DND-41 (cell line): ENCODE measurements around the gene OR6K3.

Experiments
- ATAC-seq: fragments of 200-7000 bp; cut with Tn5 transposase; 3 replicates; pipeline ENCODE4 v1.9.1; 2021; ENCODE audit warnings: low read depth; ENCODE audit not compliant: insufficient read depth
- DNase-seq: peaks from one replicate; pipeline ENCODE4 v3.0.0-alpha.2; 2020
- H2AFZ ChIP-seq: 2 replicates; pipeline ENCODE4 v1.6.0; 2012; ENCODE audit warnings: low read depth, low read length
- H3K27ac ChIP-seq: 2 replicates; pipeline ENCODE4 v1.5.1; 2012; ENCODE audit warnings: low read length, inconsistent platforms
- H3K27me3 ChIP-seq: fragments of 200-600 bp; sonication (generic); 2 replicates; pipeline ENCODE4 v1.6.0; 2012; ENCODE audit warnings: low read length, mild to moderate bottlenecking, inconsistent platforms; ENCODE audit not compliant: insufficient read depth, poor library complexity
- H3K36me3 ChIP-seq: 2 replicates; pipeline ENCODE4 v1.5.1; 2012; ENCODE audit warnings: low read length, inconsistent platforms; ENCODE audit not compliant: insufficient read depth
- H3K4me1 ChIP-seq: 2 replicates; pipeline ENCODE4 v1.5.1; 2012; ENCODE audit warnings: mild to moderate bottlenecking, low read length; ENCODE audit not compliant: insufficient read depth
- H3K4me2 ChIP-seq: 2 replicates; pipeline ENCODE4 v1.6.0; 2012; ENCODE audit warnings: mild to moderate bottlenecking, moderate library complexity, low read length, inconsistent platforms; ENCODE audit not compliant: insufficient read depth
- H3K4me3 ChIP-seq, 2 experiments: fragments of 200-600 bp in 1 of 2; shearing (Covaris generic) in 1 of 2; 2 replicates each; pipeline ENCODE4 v1.5.1; 2012 to 2016; ENCODE audit warnings: inconsistent platforms in 2 of 2, low read length in 2 of 2, mild to moderate bottlenecking in 2 of 2, low read depth in 1 of 2, moderate library complexity in 1 of 2
- H3K79me2 ChIP-seq: 2 replicates; pipeline ENCODE4 v1.6.0; 2012; ENCODE audit warnings: low read length, inconsistent platforms; ENCODE audit not compliant: insufficient read depth
- H3K9ac ChIP-seq: 2 replicates; pipeline ENCODE4 v1.6.0; 2012; ENCODE audit warnings: low read depth, mild to moderate bottlenecking, inconsistent platforms, low read length, moderate library complexity
- H3K9me3 ChIP-seq: 2 replicates; pipeline ENCODE4 v1.5.1; 2012; ENCODE audit warnings: low read length, moderate library complexity, mild to moderate bottlenecking, inconsistent platforms; ENCODE audit not compliant: insufficient read depth, severe bottlenecking
- H4K20me1 ChIP-seq: 2 replicates; pipeline ENCODE4 v1.6.0; 2012; ENCODE audit warnings: low read length; ENCODE audit not compliant: insufficient read depth
- EZH2 ChIP-seq: IDR thresholded peaks from 3 replicates; pipeline ENCODE4 v1.6.1; 2012; ENCODE audit warnings: borderline replicate concordance, low read depth, mild to moderate bottlenecking, moderate library complexity, low read length, inconsistent platforms; ENCODE audit not compliant: severe bottlenecking
- TF ChIP-seq, protein P1 (sequence below): IDR thresholded peaks from 2 replicates; pipeline ENCODE4 v1.5.1; 2012; ENCODE audit warnings: borderline replicate concordance, low read length, moderate library complexity, mild to moderate bottlenecking; ENCODE audit not compliant: poor library complexity, severe bottlenecking; ENCODE audit errors: extremely low read depth

The OR6K3 gene, protein sequence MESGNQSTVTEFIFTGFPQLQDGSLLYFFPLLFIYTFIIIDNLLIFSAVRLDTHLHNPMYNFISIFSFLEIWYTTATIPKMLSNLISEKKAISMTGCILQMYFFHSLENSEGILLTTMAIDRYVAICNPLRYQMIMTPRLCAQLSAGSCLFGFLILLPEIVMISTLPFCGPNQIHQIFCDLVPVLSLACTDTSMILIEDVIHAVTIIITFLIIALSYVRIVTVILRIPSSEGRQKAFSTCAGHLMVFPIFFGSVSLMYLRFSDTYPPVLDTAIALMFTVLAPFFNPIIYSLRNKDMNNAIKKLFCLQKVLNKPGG

DNA sequence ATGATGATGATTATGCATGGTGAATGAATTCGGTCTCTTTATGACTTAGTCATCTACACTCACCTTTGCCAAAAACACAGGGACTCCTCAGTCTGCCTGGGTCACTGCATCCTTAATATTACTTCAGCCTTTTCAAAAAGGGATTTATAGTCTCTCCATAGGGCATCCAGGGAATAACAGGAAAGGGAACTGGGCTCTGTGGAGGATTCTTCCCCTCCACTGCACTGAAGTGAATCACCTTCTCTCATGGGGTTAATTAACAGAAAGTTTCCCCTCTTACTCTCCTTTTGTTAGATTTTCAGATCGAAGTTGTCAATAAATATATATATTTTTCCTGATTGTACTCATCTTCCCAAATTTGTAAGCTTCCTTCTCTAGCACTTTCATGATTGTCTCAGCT, at the start of gene OR6K3:
TSS of gene OR6K3 (minus strand) at position 101 of the 400 bp plus-strand sequence. CDS start 2,605 bp downstream, outside the sequence.
- Histone ChIP-seq H3K9me3 (no peaks in the 10 kb centered on the region), H3K4me3 (no peak within 1 kb of the TSS), H3K79me2 (no peaks in the 10 kb centered on the region), H3K4me2 (no peak within 1 kb of the TSS), H3K27me3 (peaks cover 17% of the 10 kb centered on the region), H2AFZ (no peak within 1 kb of the TSS), H4K20me1 (no peaks in the 10 kb centered on the region), H3K4me1 (no peaks in the 10 kb centered on the region), H3K36me3 (no peaks in the 10 kb centered on the region), H3K9ac (no peak within 1 kb of the TSS), H3K27ac (no peak within 1 kb of the TSS)
- no peak for TF ChIP-seq EZH2
- TF ChIP-seq, protein P1, sequence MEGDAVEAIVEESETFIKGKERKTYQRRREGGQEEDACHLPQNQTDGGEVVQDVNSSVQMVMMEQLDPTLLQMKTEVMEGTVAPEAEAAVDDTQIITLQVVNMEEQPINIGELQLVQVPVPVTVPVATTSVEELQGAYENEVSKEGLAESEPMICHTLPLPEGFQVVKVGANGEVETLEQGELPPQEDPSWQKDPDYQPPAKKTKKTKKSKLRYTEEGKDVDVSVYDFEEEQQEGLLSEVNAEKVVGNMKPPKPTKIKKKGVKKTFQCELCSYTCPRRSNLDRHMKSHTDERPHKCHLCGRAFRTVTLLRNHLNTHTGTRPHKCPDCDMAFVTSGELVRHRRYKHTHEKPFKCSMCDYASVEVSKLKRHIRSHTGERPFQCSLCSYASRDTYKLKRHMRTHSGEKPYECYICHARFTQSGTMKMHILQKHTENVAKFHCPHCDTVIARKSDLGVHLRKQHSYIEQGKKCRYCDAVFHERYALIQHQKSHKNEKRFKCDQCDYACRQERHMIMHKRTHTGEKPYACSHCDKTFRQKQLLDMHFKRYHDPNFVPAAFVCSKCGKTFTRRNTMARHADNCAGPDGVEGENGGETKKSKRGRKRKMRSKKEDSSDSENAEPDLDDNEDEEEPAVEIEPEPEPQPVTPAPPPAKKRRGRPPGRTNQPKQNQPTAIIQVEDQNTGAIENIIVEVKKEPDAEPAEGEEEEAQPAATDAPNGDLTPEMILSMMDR = no peak
- DNase-seq = no peak
- ATAC-seq = no peak

DNA sequence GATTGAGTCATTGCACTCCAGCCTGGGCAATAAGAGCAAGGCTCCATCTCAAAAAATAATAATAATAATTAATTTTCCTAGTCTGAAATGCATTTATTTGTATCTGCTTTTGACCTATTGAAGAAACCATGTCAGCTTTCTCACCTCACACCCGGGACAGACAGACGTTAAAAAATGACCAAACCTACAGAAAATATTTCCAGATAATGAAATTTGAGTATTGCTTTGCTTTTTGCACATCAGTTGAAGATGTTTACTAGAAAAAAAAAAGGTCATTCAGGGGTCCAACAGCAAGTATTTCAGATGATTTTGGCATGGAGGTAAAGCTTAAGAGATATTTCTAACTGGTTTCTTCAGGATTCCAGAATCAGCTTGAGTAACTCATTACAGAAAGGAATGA, 33.9 kb upstream of the OR6K3 start, which contains the start of gene OR6K6:
TSS of gene OR6K6 (plus strand) at position 301 of the 400 bp plus-strand sequence. CDS start 168 bp downstream, outside the sequence.
- H3K4me1 ChIP-seq = no peaks in the 10 kb centered on the region
- H3K4me2 ChIP-seq = no peak within 1 kb of the TSS
- ATAC-seq (no peak), DNase-seq (no peak)
- peaks cover 15% of the 10 kb centered on the region for H3K27me3 ChIP-seq
- no peak within 1 kb of the TSS for H2AFZ ChIP-seq
- H3K9ac ChIP-seq = no peak within 1 kb of the TSS
- TF ChIP-seq, protein P1 = no peak
- no peak for TF ChIP-seq EZH2
- H4K20me1 ChIP-seq = no peaks in the 10 kb centered on the region
- no peak within 1 kb of the TSS for H3K27ac ChIP-seq
- H3K79me2 ChIP-seq = no peaks in the 10 kb centered on the region
- no peak within 1 kb of the TSS for H3K4me3 ChIP-seq
- H3K9me3 ChIP-seq = no peaks in the 10 kb centered on the region
- H3K36me3 ChIP-seq = no peaks in the 10 kb centered on the region

DNA sequence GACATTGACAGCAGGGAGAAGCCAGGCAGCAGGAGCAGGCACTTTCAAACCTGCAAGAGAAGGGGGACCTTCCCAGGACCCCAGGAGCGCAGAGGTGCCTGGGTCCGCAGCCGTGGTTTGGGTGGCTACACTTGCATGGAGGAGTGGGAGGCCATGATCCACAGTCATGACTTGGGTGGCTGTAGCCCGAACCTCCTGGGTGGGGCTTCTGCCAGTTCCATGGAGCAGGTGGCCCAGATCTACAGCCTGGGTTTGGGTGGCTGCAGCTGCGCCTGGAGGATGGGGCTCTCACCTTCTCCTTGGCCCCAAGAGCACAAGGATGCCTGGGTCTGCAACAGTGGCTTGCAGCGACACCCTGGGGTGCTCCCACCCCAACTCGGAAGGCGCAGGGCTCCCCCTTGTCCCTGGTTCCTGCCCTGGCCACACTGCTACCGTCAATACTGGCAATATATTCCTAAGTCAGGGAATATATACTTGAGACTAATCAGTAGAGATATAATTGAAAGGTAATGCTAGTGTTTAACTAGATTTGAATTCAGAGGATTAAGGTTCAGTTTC, 31.7 kb upstream of the OR6K3 start:
- ATAC-seq = no peak
- no peaks in the 10 kb centered on the region for H4K20me1 ChIP-seq
- no peaks in the 10 kb centered on the region for H3K36me3 ChIP-seq
- DNase-seq = no peak
- TF ChIP-seq, protein P1 = no peak
- no peak for TF ChIP-seq EZH2
- H2AFZ ChIP-seq = no peak overlapping the region
- no peaks in the 10 kb centered on the region for H3K9me3 ChIP-seq
- H3K9ac ChIP-seq = no peak overlapping the region
- no peak overlapping the region for H3K4me3 ChIP-seq
- no peaks in the 10 kb centered on the region for H3K79me2 ChIP-seq
- H3K27me3 ChIP-seq = peaks cover 16% of the 10 kb centered on the region
- no peaks in the 10 kb centered on the region for H3K4me1 ChIP-seq
- H3K27ac ChIP-seq = no peak overlapping the region
- H3K4me2 ChIP-seq = no peak overlapping the region
